Fibroblast of lung (primary cell): ENCODE measurements around the gene KLHL21.

Experiments used
- EZH2 ChIP-seq: IDR thresholded peaks from 2 replicates; pipeline ENCODE4 v1.5.1; 2012; ENCODE audit warnings: low read length, control low read depth, mild to moderate bottlenecking; ENCODE audit errors: missing control alignments
- TF ChIP-seq, protein P1 (sequence below), 2 donors: IDR thresholded peaks in 1 of 2; conservative IDR thresholded peaks in 1 of 2; 1 replicate in 1 of 2; 2 replicates in 1 of 2; pipeline ENCODE4 v1.5.1; 2011 to 2012; ENCODE audit warnings: low read length in 2 of 2, control low read depth in 1 of 2, inconsistent platforms in 1 of 2, low read depth in 1 of 2, mild to moderate bottlenecking in 1 of 2

DNA sequence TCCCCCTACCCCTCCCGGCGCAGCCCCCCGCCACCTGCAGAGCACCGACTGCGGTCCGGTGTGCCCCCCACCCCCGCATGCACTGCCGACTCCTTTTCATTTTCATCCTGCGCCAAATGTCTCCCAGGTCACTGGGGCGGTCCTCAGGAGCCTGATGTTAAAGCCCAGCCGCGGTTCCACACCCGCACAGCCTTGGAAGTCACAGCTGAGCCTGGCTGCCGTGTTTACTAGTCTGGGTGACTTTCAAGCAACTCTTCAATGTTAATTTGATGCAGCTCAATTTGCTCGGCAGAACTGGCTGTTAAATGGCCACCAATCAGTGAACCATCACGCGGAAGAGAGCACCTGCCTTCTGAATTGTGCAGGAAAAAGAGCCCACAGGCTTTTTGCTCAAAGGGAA is 49.2 kb upstream of the KLHL21 start:
- TF ChIP-seq, protein P1, sequence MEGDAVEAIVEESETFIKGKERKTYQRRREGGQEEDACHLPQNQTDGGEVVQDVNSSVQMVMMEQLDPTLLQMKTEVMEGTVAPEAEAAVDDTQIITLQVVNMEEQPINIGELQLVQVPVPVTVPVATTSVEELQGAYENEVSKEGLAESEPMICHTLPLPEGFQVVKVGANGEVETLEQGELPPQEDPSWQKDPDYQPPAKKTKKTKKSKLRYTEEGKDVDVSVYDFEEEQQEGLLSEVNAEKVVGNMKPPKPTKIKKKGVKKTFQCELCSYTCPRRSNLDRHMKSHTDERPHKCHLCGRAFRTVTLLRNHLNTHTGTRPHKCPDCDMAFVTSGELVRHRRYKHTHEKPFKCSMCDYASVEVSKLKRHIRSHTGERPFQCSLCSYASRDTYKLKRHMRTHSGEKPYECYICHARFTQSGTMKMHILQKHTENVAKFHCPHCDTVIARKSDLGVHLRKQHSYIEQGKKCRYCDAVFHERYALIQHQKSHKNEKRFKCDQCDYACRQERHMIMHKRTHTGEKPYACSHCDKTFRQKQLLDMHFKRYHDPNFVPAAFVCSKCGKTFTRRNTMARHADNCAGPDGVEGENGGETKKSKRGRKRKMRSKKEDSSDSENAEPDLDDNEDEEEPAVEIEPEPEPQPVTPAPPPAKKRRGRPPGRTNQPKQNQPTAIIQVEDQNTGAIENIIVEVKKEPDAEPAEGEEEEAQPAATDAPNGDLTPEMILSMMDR (conservative IDR thresholded peaks at IDR 0.05 in 1 of 2, IDR thresholded peaks at IDR 0.05 in 1 of 2; ENCODE audit: low read depth in 1 of 2, low read length in 2 of 2) = no peak
- TF ChIP-seq EZH2 = no peak
